PFSK-1 (cell line): ENCODE results near the gene RBM6.

Experiments
- FOXP2 ChIP-seq: optimal IDR thresholded peaks from 2 replicates; pipeline ENCODE3; 2011; ENCODE audit warnings: borderline replicate concordance, control low read depth, inconsistent platforms; ENCODE audit not compliant: insufficient read depth; ENCODE audit errors: extremely low read length, extremely low read depth
- POLR2AphosphoS5 ChIP-seq: IDR thresholded peaks from 2 replicates; pipeline ENCODE4 v1.6.1; 2012; ENCODE audit warnings: low read depth, mild to moderate bottlenecking, control low read depth, low read length, moderate library complexity
- SIN3A ChIP-seq: IDR thresholded peaks from 2 replicates; pipeline ENCODE4 v1.6.1; 2012; ENCODE audit warnings: mild to moderate bottlenecking, low read length, moderate library complexity, borderline replicate concordance; ENCODE audit not compliant: insufficient read depth
- TAF1 ChIP-seq: IDR thresholded peaks from 2 replicates; pipeline ENCODE4 v1.6.1; 2012; ENCODE audit warnings: low read length, control low read depth, borderline replicate concordance; ENCODE audit not compliant: insufficient read depth
- TF ChIP-seq, protein P1 (sequence below), 2 experiments: IDR thresholded peaks; 2 replicates each; pipeline versions ENCODE4 v1.6.1 to v1.8.0; 2011 to 2012; ENCODE audit warnings: low read depth in 2 of 2, low read length in 2 of 2, control low read depth in 1 of 2, inconsistent platforms in 1 of 2, mild to moderate bottlenecking in 1 of 2, moderate library complexity in 1 of 2; ENCODE audit not compliant: insufficient read depth in 1 of 2

RBM6 gene

DNA sequence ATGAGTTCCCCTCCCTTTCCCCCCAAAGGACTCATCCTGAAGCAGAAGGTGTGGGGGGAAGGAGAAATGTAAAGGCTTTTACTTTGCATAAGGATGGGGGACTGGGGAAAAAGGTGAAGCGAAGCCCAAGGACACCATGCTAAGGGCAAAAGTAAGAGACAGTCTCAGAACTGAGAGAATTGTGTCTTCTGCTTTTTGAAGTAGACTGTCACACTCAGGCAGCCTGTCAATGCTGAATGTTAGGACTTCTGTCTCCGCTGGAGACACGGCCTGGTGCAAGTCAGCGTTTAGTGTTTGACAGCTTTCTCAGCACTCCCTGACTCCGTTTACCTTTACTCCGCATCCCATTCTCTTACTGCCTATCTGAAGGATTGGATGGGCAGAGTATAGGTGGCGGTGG, 162.6 kb downstream of the RBM6 start:
- TF ChIP-seq POLR2AphosphoS5: no peak
- TF ChIP-seq FOXP2: no peak
- no peak for TF ChIP-seq SIN3A
- TF ChIP-seq, protein P1, sequence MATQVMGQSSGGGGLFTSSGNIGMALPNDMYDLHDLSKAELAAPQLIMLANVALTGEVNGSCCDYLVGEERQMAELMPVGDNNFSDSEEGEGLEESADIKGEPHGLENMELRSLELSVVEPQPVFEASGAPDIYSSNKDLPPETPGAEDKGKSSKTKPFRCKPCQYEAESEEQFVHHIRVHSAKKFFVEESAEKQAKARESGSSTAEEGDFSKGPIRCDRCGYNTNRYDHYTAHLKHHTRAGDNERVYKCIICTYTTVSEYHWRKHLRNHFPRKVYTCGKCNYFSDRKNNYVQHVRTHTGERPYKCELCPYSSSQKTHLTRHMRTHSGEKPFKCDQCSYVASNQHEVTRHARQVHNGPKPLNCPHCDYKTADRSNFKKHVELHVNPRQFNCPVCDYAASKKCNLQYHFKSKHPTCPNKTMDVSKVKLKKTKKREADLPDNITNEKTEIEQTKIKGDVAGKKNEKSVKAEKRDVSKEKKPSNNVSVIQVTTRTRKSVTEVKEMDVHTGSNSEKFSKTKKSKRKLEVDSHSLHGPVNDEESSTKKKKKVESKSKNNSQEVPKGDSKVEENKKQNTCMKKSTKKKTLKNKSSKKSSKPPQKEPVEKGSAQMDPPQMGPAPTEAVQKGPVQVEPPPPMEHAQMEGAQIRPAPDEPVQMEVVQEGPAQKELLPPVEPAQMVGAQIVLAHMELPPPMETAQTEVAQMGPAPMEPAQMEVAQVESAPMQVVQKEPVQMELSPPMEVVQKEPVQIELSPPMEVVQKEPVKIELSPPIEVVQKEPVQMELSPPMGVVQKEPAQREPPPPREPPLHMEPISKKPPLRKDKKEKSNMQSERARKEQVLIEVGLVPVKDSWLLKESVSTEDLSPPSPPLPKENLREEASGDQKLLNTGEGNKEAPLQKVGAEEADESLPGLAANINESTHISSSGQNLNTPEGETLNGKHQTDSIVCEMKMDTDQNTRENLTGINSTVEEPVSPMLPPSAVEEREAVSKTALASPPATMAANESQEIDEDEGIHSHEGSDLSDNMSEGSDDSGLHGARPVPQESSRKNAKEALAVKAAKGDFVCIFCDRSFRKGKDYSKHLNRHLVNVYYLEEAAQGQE (IDR thresholded peaks at IDR 0.05; ENCODE audit: insufficient read depth in 1 of 2, low read depth in 2 of 2, low read length in 2 of 2): no peak
- TF ChIP-seq TAF1: no peak

DNA sequence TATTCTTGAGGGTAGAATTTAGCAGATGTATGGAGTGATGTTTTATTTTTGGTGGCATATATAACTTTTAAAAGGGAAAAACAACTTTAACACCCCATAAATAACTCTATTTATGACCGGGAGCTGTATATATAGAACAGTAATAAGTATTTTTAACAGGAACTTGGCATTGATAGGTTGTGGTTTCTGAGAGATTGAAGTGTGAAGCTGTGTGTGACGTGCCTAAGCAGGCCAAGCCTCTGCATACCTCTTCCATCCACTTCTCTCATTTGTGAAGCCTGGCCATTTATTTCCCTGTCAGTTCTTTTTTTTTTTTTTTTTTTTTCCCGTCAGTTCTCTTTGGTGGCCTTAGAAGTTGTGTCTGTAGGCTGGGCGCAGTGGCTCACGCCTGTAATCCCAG, 171.8 kb downstream of the RBM6 start:
- TF ChIP-seq SIN3A: no peak
- TF ChIP-seq, protein P1 (IDR thresholded peaks at IDR 0.05; ENCODE audit: insufficient read depth in 1 of 2, low read depth in 2 of 2, low read length in 2 of 2): no peak
- no peak for TF ChIP-seq TAF1

DNA sequence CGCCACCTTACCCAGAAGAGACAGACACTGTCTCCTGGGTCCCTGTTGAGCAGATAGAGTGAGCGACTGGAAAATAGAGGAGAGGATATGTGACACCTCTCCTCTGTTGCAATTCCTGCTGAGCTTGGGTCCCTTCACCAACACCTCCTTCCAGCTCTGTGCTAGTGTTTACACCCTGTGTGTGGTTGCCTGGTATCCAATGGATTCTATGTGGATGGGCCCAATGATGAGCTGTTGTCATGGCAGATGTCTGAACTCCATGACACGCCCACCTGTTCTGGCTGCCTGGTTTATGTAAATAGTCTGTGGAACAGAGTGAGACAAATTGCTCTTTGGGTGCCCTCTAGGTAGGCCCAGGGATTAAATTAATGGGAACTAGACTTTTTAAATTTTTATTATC, 172.5 kb downstream of the RBM6 start:
- TF ChIP-seq POLR2AphosphoS5 (no peak), FOXP2 (no peak), TAF1 (no peak), SIN3A (no peak)

DNA sequence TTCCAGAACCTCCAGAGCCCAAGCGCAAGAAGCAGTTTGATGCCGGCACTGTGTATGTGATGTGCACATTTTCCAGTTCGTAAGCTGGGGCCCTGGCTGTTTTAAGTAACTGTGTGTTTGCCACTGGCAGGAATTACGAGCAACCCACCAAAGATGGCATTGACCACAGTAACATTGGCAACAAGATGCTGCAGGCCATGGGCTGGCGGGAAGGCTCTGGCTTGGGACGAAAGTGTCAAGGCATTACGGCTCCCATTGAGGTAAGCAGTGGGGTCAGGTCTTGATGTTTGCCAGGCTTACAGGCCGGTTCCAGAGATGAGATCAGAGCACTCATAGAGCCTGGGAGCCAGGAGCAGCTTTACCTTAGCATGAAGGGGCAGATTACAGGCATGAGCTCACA, 177.2 kb downstream of the RBM6 start:
- no peak for TF ChIP-seq POLR2AphosphoS5
- TF ChIP-seq, protein P1 (IDR thresholded peaks at IDR 0.05; ENCODE audit: insufficient read depth in 1 of 2, low read depth in 2 of 2, low read length in 2 of 2): no peak
- TF ChIP-seq SIN3A: no peak
- no peak for TF ChIP-seq FOXP2
- no peak for TF ChIP-seq TAF1

DNA sequence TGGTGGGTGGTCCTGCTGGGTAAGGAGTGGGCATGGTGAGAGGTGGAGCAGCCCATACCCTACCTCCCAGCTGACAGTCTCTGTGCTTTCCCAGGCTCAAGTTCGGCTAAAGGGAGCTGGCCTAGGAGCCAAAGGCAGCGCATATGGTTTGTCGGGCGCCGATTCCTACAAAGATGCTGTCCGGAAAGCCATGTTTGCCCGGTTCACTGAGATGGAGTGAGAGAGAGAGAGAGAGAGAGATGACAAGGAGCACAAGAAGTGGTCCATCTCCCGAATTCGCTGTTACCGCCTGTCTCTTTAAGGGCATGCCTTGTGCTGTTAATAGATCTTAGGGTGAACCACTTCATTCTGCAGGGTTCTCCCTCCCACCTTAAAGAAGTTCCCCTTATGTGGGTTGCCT, 178.3 kb downstream of the RBM6 start:
- TF ChIP-seq FOXP2 (no peak), POLR2AphosphoS5 (no peak; the same call in 1 of the 2 replicates), SIN3A (no peak), TAF1 (no peak)
- TF ChIP-seq, protein P1 (IDR thresholded peaks at IDR 0.05; ENCODE audit: insufficient read depth in 1 of 2, low read depth in 2 of 2, low read length in 2 of 2): no peak
